ENCODE measurements around the gene KRT6A.

GRCh38 chr12:52522346-52523011 lies 29.4 kb upstream of the KRT6A start:
- peak in 1 of 4 donors; percentile 20 for TF ChIP-seq POLR2A (IDR thresholded peaks at IDR 0.05)
- TF ChIP-seq, protein P1, sequence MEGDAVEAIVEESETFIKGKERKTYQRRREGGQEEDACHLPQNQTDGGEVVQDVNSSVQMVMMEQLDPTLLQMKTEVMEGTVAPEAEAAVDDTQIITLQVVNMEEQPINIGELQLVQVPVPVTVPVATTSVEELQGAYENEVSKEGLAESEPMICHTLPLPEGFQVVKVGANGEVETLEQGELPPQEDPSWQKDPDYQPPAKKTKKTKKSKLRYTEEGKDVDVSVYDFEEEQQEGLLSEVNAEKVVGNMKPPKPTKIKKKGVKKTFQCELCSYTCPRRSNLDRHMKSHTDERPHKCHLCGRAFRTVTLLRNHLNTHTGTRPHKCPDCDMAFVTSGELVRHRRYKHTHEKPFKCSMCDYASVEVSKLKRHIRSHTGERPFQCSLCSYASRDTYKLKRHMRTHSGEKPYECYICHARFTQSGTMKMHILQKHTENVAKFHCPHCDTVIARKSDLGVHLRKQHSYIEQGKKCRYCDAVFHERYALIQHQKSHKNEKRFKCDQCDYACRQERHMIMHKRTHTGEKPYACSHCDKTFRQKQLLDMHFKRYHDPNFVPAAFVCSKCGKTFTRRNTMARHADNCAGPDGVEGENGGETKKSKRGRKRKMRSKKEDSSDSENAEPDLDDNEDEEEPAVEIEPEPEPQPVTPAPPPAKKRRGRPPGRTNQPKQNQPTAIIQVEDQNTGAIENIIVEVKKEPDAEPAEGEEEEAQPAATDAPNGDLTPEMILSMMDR (IDR thresholded peaks at IDR 0.05), result no peak

Data from esophagus squamous epithelium (tissue), 4 donors.